Right lung (tissue), 5 donors: ENCODE results near the gene GSTP1. TPM values are rescaled to one million over a fixed set of nuclear protein-coding genes. Genes with fewer than 3 reads are reported as not detected.
A peak's percentile ranks its signal among the peaks of the same experiment; 100 is the strongest.
"Not testable (repeated sequence)": the region's sequence is repeated elsewhere in the genome, so short reads cannot be mapped to it uniquely, and the experiment has no call there.

Source experiments
- DNase-seq, 2 donors: peaks; one replicate each; pipeline ENCODE4 v3.0.0-alpha.2; 2013
- polyA plus RNA-seq, 5 donors: library from polyadenylated mRNA; unstranded; fragments of 120-200 nt; gene quantifications; one replicate each; pipeline versions ENCODE4 v1.2.1 to v1.2.3, GENCODE V29; 2013; ENCODE audit warnings: inconsistent platforms in 1 of 5, low replicate concordance in 1 of 5; ENCODE audit not compliant: insufficient read length in 5 of 5, insufficient read depth in 1 of 5

Gene GSTP1
- polyA plus RNA-seq, 5 donors: 653 to 1,043 (median 745) TPM

DNA sequence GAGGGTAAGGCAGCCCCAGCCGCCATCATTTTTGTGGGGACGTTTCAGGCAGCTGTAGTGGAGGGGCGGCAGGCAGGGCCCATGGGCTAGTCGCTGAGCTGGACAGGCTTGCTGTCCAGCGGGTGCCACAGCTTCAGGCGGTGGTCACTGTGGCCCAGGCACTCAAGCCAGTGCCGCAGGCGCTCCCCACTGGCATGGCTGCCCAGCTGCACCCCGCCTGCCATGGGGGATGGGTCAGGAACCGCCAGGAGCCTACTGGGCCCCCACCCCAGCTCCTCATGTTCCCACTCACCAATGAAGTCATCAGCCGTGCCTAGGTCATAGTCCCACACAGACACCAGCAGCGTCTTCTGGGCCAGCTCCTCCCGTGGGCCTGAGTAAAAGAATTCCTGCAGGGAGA, 29.1 kb downstream of the GSTP1 start:
- DNase-seq: no peak

DNA sequence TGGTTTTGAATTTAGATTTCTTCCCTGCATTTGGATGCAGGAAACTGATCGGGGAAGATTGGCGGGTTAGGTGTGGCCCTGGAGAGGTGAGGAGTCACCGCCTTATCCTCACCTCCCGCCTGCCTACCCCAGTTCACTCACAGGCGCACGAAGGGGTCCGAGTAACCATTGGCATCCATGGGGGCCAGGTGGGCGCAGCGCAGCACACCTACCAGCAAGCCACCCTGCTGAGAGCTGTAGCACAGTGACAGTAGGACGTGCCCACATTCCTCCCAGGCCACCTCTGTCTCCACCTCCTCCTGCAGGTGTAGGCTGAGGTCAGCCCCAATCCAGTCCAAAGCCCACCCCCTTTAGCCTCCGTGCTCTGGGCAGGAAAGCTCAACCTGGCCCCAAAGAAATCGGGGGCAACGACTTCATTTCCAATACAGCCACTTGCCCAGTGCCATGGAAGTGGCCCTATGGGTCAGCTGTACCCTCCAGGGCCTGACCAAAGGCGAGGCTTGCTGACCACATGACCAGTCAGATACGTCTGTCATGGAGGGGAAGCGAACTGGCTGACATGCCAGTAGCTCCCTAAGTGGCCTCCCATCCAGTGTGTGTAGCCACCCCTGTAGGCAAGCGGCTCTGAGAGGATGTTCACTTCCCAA, 29.8 kb downstream of the GSTP1 start:
- no peak for DNase-seq

DNA sequence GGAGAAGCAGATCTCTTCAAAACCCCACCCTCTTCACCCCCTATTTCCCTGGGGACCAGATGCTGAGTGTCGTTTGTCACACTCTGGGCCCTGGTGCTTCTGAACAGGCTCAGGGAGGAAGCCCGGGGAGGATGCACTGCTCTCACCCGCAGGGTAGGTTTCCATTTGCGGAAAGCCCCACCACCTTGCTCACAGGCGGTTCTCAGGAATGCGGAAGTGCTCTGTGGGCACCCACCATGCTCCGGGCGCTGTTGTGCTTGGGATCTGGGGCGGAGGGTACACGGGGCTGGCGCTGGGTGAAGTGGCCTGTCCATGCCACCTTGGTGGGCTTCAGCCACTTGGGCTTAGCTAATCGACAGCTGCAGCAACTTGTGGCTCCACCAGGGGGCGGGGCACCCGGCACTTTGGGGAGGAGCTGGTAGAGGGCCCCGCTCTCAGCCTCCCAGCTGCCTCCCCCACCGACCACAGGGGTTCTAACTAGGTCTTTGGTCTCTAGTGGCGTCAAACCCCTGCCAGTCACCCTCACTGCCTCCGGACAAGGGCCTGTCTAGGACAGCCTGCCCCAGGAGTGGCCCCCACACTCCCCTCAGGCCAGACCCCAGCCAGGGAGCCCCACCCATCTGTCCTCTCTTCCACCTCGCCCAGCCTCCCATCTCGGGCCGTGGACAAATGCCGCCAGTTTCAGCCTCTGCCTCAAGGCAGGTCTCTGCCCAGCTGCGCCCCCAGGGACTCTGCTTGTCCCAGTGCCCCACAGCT, 30.5 kb downstream of the GSTP1 start:
- DNase-seq: peak in 1 of 2 donors; percentile 39

DNA sequence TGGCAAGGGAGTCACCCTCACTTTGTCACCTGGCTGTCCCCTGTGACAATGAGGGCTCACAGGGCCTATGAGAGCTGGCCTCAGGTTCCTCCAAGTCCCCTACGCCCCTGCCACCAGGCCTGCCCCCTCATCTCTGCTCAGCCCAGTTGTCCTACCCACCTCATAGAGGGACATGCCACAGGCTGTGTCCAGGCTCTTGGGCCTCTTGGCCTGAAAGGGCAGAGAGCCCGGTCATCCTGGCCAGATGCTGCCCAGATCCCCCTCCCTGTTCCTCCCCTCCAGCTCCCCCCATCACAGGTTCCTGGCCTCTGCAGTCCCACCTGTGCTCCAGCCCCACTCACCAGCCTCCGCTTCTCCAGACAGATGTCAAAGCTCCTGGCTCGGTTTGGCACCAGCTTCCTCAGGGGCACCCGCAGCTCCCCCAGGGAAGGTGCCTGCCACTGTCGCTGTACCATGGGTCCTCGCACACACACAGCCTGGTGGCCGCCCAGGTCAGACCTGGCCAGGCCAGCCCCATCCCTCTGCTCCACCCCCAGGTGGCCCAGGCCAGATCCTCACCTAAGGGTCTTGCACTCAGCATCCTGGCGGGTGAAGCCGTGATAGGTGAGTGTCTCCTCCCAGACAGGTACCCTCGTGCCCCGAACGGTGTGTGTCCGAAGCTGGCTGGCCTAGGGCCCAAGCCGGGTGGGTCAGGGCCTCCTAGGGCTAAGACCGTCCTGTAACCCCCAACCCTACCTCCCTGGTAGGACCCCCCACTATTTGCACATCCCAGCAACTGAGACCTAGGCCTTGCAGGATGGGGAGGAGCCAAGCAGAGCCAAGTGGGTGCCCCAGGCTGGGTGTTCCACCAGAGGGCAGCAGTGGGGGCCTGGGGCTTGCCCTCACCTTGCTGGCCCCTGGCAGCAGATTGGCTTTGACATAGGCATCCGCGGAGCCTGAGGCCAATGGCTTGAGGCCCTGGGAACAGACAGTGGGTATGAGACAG, 31.4 kb downstream of the GSTP1 start:
- DNase-seq: no peak

DNA sequence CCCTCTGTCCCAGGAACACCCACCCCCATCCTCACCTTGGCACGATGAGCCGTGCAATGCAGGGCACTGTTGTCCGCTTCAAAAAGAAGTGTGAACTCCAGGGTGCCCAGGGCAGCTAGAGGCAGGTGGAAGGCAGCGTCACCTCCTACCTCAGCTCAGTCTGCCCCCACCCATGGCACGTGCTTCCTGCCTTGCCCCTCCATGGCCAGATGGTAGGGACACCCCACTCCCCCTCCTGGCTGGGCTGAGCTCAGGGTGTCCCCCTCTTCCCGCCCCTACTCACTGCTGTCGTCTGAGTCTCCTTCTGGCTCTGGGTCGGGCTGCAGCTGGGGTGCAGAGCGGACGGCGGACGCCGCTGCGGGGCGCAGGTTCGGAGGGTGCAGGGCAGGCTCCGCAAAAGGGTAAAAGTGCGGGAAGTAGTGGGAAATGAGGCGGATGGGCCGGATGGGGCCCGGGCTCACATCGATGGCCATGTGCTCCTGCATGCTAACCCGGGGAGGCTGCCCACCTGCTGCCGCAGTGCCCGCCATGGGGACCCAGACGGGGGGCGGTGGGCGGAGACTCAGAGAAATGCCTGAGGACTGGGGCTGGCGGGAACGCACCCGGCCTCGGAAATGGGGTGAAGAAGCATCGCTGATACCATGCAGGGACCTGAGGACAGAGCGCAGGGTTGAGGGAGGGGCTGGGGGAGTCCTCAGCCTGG, 32.3 kb downstream of the GSTP1 start:
- no peak for DNase-seq

DNA sequence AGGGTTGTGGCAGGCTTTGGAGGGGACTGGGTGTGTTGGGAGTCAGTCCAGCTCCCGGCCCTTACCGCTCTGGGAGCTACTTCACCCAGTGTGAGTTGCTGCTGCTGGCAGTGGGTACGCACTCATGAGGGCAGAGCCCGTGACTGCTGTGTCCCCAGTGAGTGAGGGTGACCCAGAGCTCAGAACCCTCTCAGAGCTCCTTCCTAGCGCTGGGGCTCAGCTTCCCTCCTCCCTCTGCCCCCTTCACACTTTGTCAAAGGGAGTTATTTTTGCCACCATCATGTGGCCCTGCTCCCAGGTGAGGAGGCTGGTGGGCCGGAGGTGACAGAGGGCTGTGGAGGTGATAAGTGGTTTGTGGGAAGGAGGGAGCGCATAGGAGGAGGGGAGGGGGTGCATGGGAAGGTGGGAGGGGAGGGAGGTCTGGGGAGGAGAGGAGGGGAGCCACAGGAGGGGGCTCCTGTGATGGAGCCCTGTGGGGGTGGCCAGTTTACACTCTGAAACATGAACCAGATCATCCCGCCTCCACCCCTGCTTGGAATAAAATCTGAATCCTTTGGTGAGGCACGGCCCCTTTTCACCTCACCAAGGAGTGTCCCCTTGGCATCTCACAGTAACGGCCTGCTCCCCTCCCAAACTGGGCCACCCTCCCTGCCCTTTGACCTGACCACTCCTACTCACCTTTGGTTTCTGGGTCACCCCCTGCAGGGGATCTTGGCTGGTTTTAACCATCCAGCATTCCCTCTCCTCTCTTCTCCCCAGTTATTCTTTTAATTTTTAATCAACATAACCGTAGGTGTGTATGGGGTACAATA, 33.0 kb downstream of the GSTP1 start:
- no peak for DNase-seq

DNA sequence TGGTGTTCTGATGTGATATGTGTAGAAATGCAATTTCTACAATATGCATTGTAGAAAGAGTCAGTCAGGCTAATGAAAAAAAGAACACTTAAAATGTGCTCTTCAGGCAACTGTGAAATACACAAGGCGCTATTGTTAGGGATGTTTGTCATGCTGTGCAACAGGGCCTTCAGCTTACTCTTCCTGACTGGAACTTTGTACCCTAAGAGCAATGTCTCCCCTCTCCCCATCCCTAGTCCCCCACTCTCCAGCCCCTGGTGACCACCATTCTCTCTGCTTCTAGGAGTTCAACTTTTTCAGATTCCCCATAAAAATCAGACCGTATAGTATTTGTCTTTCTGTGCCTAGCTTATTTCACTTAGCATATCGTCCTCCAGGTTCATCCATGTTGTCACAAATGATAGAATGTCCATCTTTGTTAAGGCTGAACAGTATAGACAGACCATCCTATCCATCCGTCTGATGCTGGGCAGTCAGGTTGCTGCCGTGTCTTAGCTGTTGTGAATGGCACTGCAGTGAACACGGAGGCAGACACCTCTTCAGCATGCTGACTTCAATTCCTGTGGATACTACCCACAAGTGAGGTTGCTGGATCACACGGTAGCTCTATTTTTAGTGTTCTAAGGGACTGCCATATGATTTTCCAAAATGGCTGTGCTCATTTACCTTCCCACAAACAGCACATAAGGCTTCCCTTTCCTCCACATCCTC, 33.8 kb downstream of the GSTP1 start:
- no peak for DNase-seq

DNA sequence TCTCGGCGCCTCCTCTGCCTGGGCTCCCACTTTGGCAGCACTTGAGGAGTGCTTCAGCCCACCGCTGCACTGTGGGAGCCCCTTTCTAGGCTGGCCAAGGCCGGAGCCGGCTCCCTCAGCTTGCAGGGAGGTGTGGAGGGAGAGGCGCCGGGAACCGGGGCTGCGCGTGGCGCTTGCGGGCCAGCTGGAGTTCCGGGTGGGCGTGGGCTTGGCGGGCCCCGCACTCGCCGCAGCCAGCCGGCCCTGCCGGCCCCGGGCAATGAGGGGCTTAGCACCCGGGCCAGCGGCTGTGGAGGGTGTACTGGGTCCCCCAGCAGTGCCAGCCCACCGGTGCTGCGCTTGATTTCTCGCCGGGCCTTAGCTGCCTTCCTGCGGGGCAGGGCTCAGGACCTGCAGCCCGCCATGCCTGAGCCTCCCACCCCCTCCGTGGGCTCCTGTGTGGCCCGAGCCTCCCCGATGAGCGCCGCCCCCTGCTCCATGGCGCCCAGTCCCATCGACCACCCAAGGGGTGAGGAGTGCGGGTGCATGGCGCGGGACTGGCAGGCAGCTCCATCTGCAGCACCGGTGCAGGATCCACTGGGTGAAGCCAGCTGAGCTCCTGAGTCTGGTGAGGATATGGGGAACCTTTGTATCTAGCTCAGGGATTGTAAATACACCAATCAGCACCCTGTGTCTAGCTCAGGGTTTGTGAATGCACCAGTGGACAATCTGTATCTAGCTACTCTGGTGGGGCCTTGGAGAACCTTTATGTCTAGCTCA, 35.5 kb downstream of the GSTP1 start:
- not testable (repeated sequence) for DNase-seq

DNA sequence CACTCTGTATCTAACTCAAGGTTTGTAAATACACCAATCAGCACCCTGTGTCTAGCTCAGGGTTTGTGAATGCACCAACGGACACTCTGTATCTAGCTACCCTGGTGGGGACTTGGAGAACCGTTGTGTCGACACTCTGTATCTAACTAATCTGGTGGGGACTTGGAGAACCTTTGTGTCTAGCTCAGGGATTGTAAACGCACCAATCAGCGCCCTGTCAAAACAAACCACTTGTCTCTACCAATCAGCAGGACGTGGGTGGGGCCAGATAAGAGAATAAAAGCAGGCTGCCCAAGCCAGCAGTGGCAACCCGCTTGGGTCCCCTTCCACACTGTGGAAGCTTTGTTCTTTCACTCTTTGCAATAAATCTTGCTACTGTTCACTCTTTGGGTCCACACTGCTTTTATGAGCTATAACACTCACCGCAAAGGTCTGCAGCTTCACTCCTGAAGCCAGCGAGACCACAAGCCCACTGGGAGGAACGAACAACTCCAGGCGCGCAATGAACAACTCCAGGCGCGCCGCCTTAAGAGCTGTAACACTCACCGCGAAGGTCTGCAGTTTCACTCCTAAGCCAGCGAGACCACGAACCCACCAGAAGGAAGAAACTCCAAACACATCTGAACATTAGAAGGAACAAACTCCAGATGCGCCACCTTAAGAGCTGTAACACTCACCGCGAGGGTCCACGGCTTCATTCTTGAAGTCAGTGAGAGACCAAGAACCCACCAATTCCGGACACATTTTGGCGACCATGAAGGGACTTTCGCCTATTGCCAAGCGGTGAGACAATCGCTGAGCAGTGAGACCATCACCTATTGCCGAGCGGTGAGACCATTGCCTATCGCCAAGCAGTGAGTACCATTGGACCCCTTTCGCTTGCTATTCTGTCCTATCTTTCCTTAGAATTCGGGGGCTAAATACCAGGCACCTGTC, 36.3 kb downstream of the GSTP1 start:
- not testable (repeated sequence) for DNase-seq

DNA sequence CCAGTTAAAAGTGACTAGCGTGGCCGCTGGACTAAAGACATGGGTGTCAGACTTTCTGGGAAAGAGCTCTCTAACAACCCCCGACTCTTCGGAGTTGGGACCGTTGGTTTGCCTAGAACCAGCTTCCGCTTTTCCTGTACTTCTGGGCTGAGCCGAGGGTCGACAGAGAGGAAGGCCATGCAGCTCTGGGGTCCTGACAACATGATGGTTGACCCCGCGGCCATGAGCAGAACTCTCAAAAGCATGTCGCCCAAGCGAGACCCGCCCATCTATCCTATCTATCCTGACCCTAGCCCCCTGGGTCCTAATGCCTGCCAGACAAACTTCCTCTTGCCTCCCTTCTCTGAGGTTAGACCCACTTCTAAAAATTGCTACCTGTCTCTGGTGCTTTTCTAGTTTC, 37.0 kb downstream of the GSTP1 start:
- not testable (repeated sequence) for DNase-seq

DNA sequence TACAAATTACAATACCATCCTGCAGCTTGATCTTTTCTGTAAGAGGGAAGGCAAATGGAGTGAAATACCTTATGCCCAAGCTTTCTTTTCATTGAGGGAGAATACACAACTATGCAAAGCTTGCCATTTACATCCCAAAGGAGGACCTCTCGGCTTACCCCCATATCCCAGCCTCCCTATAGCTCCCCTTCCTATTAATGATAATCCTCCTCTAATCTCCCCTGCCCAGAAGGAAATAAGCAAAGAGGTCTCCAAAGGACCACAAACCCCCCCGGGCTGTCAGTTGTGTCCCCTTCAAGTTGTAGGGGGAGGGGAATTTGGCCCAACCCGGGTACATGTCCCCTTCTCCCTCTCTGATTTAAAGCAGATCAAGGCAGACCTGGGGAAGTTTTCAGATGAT, 38.3 kb downstream of the GSTP1 start:
- not testable (repeated sequence) for DNase-seq

DNA sequence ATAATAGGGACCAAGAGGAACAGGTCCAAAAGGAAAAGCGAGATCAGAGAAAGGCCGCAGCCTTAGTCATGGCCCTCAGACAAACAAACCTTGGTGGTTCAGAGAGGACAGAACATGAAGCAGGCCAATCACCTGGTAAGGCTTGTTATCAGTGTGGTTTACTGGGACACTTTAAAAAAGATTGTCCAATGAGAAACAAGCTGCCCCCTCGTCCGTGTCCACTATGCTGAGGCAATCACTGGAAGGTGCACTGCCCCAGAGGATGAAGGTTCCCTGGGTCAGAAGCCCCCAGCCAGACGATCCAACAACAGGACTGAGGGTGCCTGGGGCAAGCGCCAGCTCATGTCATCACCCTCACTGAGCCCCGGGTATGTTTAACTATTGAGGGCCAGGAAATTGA, 39.3 kb downstream of the GSTP1 start:
- DNase-seq: not testable (repeated sequence)

DNA sequence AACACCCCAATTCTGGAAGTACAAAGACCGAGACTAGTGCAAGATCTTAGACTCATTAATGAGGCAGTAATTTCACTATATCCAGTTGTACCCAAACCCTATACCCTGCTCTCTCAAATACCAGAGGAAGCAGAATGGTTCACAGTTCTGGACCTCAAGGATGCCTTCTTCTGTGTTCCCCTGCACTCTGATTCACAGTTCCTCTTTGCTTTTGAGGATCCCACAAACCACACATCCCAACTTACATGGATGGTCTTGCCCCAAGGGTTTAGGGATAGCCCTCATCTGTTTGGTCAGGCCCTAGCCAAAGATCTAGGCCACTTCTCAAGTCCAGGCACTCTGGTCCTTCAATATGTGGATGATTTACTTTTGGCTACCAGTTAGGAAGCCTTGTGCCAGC, 40.2 kb downstream of the GSTP1 start:
- not testable (repeated sequence) for DNase-seq

DNA sequence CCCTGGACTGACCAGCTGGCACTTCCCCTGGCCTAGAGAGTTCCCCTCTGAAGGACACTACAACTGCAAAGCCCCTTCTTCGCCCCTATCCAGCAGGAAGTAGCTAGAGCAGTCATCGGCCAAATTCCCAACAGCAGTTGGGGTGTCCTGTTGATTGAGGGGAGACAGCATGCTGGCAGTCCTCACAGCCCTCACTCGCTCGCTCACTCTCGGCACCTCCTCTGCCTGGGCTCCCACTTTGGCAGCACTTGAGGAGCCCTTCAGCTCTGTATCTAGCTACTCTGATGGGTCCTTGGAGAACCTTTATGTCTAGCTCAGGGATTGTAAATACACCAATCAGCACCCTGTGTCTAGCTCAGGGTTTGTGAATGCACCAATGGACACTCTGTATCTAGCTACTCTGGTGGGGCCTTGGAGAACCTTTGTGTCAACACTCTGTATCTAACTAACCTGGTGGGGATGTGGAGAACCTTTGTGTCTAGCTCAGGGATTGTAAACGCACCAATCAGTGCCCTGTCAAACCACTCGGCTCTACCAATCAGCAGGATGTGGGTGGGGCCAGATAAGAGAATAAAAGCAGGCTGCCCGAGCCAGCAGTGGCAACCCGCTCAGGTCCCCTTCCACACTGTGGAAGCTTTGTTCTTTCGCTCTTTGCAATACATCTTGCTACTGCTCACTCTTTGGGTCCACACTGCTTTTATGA, 42.7 kb downstream of the GSTP1 start:
- not testable (repeated sequence) for DNase-seq

DNA sequence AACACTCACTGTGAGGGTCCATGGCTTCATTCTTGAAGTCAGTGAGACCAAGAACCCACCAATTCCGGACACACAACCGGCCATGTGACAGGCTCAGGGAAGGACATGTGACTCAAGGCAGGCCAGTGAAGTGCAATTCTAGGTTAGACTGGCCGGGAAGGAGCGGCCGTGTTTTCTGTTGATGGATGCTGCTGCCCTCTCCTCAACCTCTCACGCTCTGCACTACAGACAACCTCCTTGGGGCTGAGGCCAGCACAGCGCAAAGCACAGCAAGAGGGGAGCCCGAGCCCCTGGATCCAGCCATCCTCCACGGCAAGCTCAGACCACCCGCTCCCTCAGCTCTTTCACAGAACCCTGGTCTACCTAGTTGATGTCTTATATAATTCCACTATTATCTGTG, 43.4 kb downstream of the GSTP1 start:
- DNase-seq: no peak

DNA sequence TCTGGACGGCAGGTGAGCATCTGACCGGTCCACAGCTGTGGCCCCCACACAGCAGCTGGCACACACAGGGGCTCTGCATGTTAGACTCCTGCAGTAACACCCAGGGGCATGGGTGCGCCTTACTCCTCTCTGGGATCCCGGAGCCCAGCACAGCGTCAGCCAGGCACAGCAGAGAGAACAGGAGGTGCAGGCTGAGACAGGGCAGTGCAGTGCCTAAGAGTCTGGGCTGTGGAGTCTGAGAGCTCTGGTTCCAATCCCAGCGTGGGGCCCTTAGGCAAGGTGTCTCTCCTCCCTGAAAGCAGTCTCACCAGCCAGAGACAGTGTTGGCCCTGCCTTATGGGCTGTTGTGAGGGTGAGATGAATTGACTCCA, 43.8 kb downstream of the GSTP1 start:
- no peak for DNase-seq

DNA sequence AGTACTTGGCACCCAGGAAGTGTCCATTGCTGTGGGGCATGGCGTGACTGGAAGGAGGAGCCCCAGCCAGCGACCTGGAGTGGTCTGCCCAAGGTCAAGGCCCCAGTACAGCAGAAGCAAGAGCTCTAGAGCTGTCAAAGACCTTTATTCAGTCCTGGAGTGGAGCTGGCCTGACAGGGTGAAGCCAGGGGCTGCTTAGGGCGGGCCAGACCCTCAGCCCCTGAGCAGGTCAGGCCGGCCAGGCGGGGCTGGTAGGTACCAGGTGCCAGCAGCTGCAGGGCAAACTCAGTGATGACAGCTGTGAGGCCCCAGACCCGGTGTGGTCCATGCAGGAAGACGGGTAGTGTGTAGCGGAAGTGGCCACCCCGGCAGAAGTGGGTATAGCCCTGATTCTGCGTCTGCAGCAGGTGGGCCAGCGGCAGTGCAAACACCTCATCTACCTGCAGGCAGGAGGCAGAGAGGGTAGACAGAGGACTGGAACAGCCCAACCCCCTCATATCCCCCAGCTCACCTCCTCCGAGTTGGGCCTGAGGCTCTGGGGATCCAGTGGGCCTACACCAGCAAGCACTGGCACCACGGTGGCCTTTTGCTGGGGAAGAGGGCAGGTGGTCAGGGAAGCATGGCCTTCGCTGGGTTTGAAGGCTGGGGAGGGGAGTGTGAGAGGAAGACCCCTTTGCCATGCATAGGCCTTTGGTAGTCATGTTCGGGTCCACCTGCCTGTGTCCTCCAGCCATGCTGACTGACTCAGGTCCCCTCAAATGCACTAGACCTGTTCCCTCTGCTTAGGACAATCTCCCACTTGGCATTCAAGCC, 44.4 kb downstream of the GSTP1 start:
- no peak for DNase-seq
